Stimulated activated CD8-positive, alpha-beta memory T cell treated with anti-CD3 and anti-CD28 coated beads, Interleukin-2, amount 100 ng/mL, for 48 hours (primary cell): ENCODE results near the gene AMZ1.
A peak's percentile ranks its signal among the peaks of the same experiment; 100 is the strongest.
"Not testable (repeated sequence)": the region's sequence is repeated elsewhere in the genome, so short reads cannot be mapped to it uniquely, and the experiment has no call there.

Source experiments
- DNase-seq, 2 donors: peaks; one replicate each; pipeline ENCODE4 v3.0.0-alpha.2; 2020; ENCODE audit warnings: low read depth in 2 of 2

Gene AMZ1

DNA sequence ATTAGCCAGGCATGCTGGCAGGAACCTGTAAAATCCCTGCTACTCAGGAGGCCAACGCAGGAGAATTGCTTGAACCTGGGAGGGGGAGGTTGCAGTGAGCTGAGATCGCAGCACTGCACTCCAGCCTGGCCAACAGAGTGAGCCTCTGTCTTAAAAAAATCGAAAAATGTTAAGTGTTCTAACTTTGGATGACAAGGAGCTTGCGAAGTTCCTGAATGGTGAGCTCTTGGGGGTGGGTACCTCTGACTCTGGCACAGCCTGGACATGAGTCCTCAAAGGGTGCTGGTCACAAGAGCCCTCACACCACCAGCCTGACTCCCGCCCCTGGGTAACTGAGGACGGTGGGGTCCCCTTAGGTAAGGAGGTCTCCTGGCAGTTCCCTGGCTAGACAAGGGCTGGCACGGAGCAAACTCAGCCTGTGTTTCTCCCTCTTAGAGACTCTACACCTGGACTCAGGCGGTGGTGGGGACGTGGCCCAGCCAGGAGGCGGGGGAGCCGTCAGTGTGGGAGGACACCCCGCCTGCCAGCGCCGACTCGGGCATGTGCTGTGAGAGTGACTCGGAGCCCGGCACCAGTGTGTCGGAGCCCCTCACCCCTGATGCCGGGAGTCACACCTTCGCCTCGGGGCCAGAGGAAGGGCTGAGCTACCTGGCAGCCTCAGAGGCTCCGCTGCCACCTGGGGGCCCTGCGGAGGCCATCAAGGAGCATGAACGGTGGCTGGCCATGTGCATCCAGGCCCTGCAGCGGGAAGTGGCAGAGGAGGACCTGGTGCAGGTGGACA is 24.1 kb downstream of the AMZ1 start:
- DNase-seq: no peak

- DNase-seq: no peak
Observed at GRCh38 chr7:2713370-2713769, 25.4 kb downstream of the AMZ1 start.

- DNase-seq: no peak
Observed at GRCh38 chr7:2713978-2714377, 26.0 kb downstream of the AMZ1 start.

DNA sequence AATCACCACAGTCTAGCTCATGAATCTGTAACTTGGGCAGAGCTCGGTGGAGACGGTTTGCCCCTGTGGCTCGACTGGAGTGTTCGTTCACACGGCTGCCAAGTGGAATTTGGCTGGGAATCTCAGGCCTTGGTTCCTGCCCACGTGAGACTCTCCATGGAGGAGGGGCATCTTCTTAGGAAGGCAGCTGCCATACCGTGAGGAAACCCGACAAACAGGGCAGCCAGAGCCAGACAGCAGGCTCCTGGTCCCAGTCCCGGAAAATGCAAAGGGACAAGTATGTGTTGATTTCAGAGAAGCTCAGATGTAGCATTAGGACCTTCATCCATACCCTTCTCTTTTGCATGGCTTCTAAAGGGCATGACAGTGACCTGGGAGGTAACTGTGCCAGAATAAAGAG is 26.6 kb downstream of the AMZ1 start:
- DNase-seq: no peak

DNA sequence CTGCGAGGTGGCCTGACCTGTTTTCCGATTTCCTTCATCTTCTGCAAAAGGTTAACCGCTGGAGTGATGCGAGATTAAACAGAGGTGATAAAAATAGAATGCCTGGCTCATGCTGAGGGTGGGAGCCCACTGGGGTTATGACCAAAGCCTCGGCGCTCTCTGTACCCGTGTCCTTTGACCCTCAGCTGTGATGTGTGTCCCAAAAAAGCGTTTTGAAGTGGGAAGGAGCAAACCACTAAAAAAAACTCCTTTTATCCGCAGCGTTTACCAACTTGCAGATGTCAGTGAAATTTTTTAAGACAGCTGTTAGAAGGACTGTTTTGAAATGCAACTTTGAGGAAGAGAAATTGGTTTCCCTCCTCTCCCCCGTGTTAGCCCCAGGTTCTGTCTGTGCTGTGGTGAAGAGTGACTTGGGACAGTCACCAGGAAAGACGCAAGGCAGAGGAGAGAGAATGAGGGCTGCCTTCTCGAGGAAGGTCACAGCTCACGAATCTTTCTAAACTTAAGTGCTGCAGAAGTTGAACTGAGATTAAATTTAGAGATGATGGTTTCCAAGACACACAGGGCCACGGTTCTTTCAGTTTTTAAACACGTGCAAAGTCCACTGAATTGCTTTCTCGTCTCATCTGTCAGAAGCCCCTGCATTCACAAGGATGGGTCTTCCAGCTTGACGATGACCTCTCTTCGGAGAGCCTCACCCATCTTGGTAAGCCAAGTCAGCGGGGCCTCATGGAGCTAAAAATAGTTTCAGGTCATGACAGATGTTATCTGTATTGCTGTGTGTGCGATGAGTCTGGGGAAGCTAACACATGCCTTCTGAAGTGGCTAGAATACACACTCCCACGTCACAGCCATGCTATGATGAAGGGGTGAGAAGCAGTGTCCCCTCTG is 27.6 kb downstream of the AMZ1 start:
- no peak for DNase-seq

- DNase-seq: no peak
Observed at GRCh38 chr7:2716488-2716887, 28.5 kb downstream of the AMZ1 start.

DNA sequence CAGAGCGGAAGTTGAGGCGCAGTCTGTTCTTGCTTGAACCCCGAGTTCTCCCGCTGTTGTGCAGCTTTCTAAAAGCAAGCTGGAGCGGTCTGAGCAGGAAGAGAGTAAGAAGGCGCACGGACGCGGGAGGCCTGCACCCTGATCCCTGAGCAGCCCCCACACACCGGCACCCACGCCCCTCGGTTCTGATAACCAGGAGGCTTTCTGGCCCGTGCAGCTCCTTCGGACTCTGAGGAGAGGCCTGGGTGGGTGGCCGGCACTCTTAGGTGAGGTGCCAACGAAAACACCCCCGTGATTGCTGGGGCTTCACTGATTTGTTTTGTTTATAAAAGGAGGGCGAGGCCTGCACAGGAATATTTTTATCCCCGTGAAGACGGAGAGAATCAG is 28.9 kb downstream of the AMZ1 start:
- no peak for DNase-seq

DNA sequence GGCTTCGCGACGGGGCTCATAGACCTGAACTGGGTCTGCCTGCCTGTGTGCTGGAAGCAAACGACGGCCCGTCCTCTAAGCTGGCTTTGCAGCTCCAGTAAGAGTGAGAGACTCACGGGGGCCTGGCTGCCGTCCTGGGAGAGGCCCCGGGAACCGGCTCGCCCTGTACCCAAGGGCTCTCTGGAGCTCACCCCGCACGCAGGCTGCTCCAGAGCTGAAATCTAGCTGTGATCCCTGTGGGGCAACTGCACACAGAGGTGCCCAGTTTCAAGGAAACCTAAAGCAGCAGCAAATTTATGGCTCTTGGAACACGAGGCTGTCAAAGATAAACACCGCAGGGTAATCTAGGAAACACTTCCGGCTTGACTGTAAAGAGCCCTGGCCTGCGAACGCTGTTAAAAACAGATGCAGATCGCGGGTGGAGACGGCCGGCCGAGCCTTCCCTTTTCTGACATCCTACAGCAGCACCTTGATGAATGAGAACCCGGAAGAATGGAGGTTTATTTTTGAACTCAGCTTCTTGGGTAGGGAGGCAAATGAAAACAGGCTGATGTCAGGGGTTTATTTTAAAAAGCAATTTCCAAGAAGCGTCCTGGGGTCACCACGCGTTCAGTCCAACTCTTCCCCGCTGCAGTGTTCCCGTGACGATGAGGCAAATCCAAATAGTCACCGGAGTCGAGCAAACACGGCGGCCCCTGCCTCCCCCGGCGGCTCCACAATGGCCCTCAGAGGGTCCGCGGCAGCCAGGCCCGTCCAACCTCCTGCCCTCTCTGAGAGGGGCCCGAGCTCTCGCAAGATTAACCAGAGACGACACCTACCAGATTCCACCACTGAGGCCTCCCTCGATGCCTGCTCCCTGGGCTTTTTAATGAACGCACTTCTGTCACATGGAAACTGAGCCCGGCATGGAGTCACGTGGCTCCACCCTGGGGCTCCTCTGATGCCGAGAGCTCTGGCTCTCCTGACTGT is 29.6 kb downstream of the AMZ1 start:
- no peak for DNase-seq

DNA sequence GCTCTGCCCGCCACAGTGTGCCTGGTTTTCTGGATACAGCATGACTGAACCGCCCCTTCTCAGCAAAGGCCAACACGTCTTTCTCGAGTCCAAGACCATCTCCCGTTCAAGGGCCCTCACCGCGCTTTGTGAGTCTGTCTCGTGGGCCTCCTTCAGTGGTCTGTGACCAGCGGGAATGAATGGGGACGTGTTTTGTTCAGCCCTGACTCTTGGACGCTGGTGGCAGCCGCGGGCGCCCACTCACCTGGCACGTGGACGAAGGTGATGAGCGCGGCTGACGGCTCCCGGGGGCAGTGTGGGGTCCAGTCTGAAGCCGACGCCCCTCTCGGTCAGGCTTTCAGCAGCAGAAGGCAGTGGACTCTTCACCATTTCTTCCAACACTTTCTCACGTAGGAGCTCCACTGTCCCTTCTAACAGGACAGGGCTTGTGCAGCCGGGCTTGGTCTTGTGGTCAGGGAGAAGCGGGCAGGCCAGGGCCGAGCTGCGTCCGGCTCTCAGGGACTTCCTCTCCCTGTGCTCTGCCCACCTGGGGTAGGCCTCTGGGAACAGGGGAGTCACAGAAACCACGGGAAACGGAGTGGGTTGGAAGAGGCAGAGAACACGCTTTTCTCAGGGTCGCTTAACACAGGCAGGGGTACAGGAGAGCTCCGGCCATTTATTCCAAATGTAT is 30.4 kb downstream of the AMZ1 start:
- no peak for DNase-seq

- DNase-seq: peak; percentile 65 to 68
Observed at GRCh38 chr7:2719007-2719406, 31.0 kb downstream of the AMZ1 start.

DNA sequence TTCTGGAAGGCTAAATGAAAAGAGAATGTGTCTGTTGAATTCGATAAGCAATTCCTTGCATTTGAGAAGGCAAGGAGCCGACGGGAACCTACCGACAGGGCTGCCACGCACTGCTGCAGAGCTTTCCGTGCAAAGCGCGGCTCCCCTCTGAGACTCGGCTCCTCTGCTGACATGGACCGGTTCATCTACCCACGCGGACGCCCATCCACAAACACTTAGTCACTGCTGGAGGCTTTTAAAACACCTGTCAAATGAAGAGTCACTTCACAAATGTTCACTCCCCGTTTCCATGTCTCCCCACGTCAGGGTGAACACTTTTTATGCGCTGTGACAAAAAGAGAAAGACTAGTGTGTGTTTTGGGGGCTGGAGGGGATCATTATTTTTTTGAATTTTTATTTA is 32.0 kb downstream of the AMZ1 start:
- no peak for DNase-seq

- no peak for DNase-seq
Observed at GRCh38 chr7:2721842-2722241, 33.8 kb downstream of the AMZ1 start.

- DNase-seq: no peak
Observed at GRCh38 chr7:2722591-2722990, 34.6 kb downstream of the AMZ1 start.

DNA sequence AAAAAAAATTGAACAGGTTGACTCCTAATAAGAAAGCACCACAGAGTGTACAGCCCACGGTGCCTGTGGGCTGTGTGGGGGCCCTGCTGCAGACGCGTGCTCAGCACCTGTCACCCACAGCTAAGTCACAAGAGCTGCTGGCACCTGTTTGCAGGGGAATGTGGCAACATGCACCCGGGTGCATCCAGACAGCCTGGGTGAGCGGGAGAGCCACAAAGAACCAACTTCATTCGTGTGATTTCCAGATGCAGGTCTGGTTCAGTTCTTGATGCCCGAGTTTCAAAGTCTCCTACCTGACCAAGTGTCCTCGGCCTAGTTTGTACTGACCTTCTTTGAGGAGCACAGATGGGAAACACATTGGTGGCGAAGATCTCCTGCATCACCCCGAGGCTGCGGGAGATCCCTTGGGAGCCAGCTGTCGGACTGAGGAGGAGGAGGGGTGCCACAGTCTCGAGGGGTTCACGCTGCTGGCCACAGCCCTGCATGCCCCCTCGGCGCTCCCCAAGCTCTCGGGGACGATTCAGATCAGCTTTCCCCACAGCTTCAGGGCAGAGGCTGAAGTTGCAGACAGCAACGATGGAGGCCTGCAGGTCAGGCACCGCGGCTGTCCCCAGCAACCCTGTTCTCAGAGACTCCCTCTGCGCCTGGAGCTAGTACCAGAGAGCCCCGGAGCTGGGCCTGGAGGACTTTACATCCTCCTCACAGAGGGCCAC is 35.3 kb downstream of the AMZ1 start:
- DNase-seq: no peak

GRCh38 chr7:2724036-2724435 is 36.0 kb downstream of the AMZ1 start:
- DNase-seq: not testable (repeated sequence)

DNA sequence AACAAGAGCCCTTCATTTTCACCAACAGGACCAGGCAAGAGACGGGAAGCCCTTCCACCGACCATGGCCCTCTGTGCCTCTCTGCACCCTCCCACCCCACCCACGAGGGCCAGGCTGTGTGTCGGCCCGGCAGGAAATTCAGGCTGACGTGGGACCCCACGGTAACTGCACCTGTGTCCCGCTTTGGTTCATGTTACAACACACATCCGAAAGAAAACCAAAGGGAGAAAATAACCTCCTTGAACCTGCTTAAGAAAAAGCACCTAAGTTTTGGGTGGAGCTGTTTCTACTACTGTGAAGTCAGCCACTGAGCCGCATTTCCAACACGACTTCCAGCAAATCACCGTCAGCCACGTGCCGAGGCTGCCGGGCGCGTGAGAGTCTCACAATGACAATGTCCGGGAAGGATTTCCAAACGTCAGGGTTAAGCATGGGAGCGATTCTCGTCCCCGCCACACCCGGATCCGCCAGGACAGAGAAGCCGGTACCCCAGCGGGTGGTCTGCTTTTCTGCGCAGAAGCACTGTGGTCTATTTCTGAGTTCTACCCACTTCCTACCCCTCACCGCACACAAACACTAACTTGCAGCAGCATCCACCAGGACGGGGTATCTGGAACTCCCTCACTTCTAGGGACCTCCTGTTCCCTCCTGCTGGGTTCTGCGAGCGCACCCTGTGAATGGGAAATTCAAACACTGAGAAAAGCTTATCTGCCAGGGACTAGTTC is 36.6 kb downstream of the AMZ1 start:
- DNase-seq: no peak

DNA sequence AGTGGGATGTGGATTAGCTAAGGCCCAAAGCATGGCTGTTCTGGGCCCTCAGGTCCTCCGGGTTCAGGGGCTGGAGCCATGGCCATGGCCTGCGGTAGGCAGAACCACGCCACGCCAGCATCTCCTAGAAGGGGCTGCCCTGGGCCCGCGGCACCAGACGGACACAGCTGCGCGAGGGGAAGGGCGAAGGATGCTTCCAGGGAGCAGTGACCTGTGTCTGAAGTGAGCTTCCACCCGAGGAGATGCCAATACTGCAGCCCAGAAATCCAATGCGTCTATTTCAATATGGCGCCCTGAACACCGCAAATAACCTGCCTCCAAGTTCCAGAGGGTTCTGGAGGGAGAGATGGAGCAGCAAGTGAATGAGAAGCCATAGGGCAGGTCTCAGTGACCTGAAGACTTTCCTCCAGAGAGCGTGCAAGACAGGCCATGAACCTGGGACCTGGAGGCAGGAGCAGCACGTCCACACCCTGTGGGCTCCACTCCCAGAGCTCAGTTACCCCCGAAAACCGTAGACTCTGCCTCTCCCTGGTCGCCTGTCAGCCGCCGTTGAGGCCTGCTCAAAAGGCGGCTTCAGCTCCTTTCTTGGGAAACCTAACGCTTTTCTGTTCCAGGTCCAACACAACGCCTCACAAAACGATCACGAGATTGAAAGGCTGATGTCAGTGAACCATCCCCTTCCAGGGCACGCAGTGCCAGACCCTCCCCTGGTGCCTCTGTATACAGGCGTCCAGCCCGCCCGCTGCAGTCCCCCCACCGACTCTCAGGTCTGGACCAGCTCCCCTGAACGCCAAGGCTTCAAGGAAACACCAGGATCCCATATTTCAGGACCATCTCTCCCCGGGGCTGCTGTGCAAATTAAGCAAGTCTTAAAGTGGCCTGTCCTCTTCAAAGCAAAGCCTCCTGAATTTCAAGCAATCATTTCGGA is 37.4 kb downstream of the AMZ1 start:
- DNase-seq: no peak

DNA sequence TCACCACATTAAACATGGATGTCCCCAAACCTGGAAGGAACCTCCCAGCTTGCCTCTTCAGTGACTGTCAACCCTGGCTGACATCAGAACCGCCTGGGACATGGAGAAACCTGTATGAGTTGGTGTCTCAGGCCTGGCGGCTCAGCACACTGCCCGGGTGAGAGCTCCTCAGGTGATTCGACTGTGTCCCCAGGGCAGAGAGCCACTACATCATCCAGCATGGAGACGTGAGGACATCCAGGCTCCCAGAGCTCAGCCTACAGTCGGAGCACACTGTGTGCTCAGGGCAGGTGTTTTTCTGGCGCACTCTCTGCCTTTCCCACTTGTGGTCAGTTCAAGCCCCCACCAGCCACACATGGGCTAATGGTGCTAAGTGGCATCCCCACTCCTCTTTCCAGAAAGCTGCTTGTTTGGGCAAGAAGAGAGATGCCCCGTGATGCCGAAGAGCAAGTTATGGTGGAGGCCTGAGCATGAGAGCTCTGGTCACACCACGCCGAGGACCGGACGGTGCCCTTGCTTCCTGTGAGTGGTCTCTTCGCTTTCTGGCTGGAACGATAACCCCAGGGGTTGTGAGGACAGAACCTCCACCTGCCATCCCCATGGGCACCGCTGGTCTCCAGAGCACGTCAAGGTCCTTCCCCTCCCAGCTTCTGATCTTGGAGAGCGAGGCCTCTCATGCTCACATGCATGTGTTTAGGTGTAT is 38.5 kb downstream of the AMZ1 start:
- DNase-seq: no peak
